SIG-M5 treated with dmso at 0.1 percent for 504 hours (cell line): Measurements from ENCODE around the gene MYNN.

Experiments
- DNase-seq: peaks from one replicate; lab custom pipeline; 2025; ENCODE audit not compliant: unreplicated experiment; lab: John Stamatoyannopoulos, UW

The MYNN gene

DNA sequence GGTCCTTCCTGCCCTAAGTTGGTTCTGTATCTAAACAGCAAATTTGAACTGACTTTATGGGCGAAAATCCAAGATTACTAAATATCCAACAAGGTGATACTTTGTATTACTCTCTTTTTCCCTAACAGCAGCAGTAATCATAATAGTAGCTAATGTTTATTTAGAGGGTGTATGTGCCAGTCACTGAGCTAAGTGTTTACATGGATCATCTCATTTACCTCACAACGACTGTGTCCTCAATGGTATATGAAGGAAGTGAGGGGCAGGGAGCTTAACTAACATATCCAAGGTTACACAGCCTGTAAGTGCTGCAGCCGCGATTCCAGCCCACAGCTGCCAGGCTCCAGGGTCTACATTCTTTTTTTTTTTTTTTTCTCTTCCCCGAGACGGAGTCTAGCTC, 49.8 kb downstream of the MYNN start:
- DNase-seq, result no peak

GRCh38 chr3:169825316-169825715, 52.1 kb downstream of the MYNN start:
- no peak for DNase-seq

- no peak for DNase-seq
These were observed 54.5 kb downstream of the MYNN start for GRCh38 chr3:169827712-169828111.

GRCh38 chr3:169835533-169835932, 62.3 kb downstream of the MYNN start:
- DNase-seq, result no peak

DNA sequence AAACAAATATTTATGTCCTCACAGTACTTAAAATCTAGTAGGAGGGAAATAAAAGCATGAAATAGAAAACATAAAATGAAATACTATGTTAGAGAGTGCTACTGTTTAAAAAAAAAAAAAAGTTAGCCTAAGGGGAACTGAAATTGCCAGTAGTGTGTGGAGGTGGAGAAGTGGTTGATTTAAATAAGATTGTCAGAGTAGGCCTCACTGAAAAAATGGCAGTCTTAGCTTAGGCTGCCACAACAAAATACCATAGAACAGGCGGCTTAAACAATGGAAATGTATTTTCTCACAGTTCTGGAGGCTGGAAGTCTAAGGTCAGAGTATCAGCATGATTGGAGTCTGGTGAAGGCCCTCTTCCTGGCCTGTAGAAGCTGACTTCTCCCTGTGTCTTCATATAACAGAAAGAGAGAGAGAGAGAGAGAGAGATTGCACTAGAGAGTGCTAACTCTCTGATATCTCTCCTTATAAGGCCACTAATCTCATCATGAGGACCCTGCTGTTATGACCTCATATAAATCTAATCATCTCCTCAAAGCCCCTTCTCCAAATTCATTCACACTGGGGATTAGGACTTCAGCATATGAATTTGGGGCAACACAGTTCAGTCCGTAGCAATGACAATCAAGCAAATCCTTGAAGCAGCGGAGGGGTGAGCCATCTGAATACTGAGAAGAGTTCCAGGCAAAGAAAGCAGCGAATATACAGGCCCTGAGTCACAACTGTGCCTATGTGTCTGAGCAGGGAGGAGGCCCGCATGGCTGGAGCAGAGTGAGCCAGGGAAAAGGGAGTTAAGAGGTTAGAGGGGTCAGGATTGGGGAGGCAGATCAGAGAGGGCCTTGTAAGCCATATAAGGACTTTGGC, 63.1 kb downstream of the MYNN start:
- peak; percentile 22 for DNase-seq

DNA sequence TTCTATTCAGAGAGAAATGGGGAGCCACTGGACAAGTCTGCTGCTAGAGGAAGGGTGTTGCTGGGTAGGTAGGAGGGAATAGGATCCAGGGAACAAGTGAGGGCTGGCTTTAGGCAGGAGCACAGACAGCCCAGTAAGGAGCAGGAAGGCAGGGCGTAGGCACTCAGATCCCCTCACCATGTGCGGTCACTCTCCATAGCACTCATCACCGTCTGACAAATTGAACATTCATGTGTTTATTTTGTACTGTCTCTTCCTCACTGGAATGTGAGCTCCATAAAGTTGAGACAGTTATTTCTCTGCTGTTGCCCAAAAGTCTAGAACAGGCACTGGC, 63.7 kb downstream of the MYNN start:
- no peak for DNase-seq

DNA sequence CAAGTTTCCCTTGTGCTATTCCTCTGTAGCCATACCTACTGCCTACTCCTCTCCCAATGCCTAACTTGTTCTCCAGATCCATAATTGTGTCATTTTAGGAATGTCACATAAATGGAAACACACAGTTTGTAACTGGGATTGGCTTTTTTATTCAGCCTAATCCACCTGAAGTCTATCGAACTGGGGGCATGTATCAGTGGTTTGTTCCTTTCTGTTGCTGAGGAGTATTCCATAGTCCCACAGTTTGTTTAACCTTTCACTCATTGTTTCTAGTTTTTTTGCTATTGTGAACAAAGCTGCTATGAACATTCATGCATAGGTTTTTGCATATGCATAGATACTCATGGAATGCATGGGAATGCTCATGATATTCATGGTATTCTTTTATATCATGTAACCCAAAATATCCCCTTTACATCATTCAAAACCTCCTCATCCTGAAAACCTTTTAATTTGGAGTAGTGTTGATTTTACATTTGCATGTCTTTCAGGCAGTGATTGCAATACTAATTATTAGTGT, 65.4 kb downstream of the MYNN start:
- no peak for DNase-seq
